Measurements from ENCODE around the gene SUCO.

GRCh38 chr1:172517081-172517480 is 15.9 kb upstream of the SUCO start:
- TF ChIP-seq ATF3 (IDR thresholded peaks at IDR 0.05): no peak
- no peak for TF ChIP-seq CTCF (IDR thresholded peaks at IDR 0.05 in 2 of 3, conservative IDR thresholded peaks at IDR 0.05 in 1 of 3; ENCODE audit: borderline replicate concordance in 1 of 3, insufficient read depth in 1 of 3, low read depth in 2 of 3, low read length in 2 of 3)
- no peak for TF ChIP-seq ZBTB33 (IDR thresholded peaks at IDR 0.05; ENCODE audit: extremely low read depth, insufficient replicate concordance, low read length)
- TF ChIP-seq YY1 (IDR thresholded peaks at IDR 0.05; ENCODE audit: extremely low read depth, insufficient replicate concordance, low read depth, low read length): no peak
- TF ChIP-seq ZFX (IDR thresholded peaks at IDR 0.05): no peak
- TF ChIP-seq SRF (IDR thresholded peaks at IDR 0.05; ENCODE audit: low read depth): no peak
- no peak for TF ChIP-seq EZH2 (IDR thresholded peaks at IDR 0.05)

All from HCT116 (cell line).